Measurements from ENCODE around the gene SNAP29. TPM values are rescaled to one million over a fixed set of nuclear protein-coding genes. Genes with fewer than 3 reads are reported as not detected.

Gene SNAP29
- total RNA-seq, 1 experiment from 2014 or later = 17.9 TPM

DNA sequence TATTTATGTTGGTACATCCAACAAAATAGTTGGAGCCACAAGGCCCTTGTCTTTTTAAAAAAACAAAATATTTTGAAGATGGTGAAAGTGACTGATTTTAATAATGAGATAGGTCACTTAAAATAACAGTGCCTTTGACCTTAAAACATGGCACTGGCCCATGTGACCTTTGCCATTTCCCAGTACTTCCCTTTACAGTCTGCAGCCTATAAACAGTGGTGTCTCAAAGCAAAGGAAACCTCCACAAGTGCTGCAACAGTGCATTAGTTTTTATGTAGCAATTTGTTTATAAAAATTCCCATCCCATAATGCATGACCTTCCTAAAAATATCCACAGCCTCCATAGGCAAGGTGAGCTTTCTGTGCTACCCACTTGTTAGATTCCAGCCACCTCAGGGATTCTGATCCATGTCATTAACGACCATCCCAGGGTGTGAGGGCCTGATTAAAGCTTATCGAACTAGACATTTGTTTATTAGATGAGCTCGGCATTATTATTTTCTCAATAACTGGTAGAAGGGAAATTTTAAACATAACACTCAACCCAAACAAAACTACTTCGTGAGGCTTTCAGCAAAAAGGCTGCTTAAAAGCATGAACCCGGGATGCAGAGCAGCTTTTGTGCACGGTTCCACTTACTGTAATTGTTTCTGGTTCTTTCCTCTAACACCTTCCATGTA, 30.4 kb downstream of the SNAP29 start:
- Histone ChIP-seq H2BK20ac (ENCODE audit: low read depth, low read length, poor library complexity, severe bottlenecking) (no peak overlapping the region), H2AK5ac (ENCODE audit: insufficient read length, low read length) (no peak overlapping the region), H3K27ac (ENCODE audit: insufficient read length, low read depth, low read length) (no peak overlapping the region), H4K20me1 (ENCODE audit: control insufficient read depth, insufficient read depth, insufficient read length) (no peaks in the 10 kb centered on the region), H4K91ac (ENCODE audit: insufficient read length, low read depth, low read length) (no peak overlapping the region), H3K9me3 (ENCODE audit: control insufficient read depth, low read depth, low read length) (no peaks in the 10 kb centered on the region), H3K9ac (ENCODE audit: extremely low read depth, insufficient read length, low read length) (no peak overlapping the region), H4K5ac (ENCODE audit: insufficient read length, low read depth, low read length) (no peak overlapping the region), H2BK5ac (ENCODE audit: insufficient read length, low read length) (no peak overlapping the region), H3K23me2 (ENCODE audit: insufficient read length, low read depth, low read length, poor library complexity, severe bottlenecking) (no peaks in the 10 kb centered on the region), H2BK120ac (ENCODE audit: low read depth, low read length, poor library complexity, severe bottlenecking) (no peak overlapping the region), H4K8ac (replicated peaks; ENCODE audit: insufficient read length, low read depth, low read length) (no peak overlapping the region), H3K56ac (ENCODE audit: insufficient read length, low read depth, low read length) (no peak overlapping the region), H3K79me2 (ENCODE audit: insufficient read depth, low read length) (no peaks in the 10 kb centered on the region), H3K4ac (ENCODE audit: low read depth, low read length) (no peak overlapping the region), H3T11ph (ENCODE audit: low read length) (no peak overlapping the region), H3K14ac (ENCODE audit: insufficient read depth, low read length) (no peak overlapping the region), H3K4me1 (ENCODE audit: insufficient read depth, low read length) (no peaks in the 10 kb centered on the region), H3K23ac (ENCODE audit: insufficient read length, low read depth, low read length) (no peak overlapping the region), H3K27me3 (ENCODE audit: insufficient read depth, low read length) (no peaks in the 10 kb centered on the region), H2AFZ (ENCODE audit: low read length) (no peak overlapping the region), H3K18ac (ENCODE audit: insufficient read length, low read depth, low read length) (no peak overlapping the region), H3K79me1 (ENCODE audit: insufficient read depth, low read depth, low read length, poor library complexity, severe bottlenecking) (no peaks in the 10 kb centered on the region), H3K4me2 (ENCODE audit: insufficient read depth, insufficient read length, low read length) (no peak overlapping the region), H2BK15ac (ENCODE audit: low read depth, low read length) (no peak overlapping the region), H2BK12ac (ENCODE audit: insufficient read length, low read depth, low read length) (no peak overlapping the region)
- no CpG with 5 or more reads among the region's 6 CpGs for WGBS (ENCODE audit: extremely low coverage, insufficient read length, low lambda C conversion rate)
- Mint-ChIP-seq H3K4me1 (peaks cover 3 to 4% of the 10 kb centered on the region in 2 experiments; a peak in 1 of 4 replicates), H3K36me3 (ENCODE audit: insufficient read depth in 1 of 3, low read depth in 3 of 3) (peaks cover 3 to 34% (median 14%) of the 10 kb centered on the region in 3 experiments; a peak in 5 of 7 replicates), H3K9me3 (no peaks in the 10 kb centered on the region), H3K4me3 (no peak overlapping the region), H3K27ac (no peak overlapping the region), H3K27me3 (ENCODE audit: low read depth) (no peaks in the 10 kb centered on the region)
- DNase-seq = no peak
- TF ChIP-seq CTCF (conservative IDR thresholded peaks at IDR 0.05) = no peak

Data from H9 (cell line).